ENCODE measurements around the gene REEP3.

REEP3 gene

GRCh38 chr10:63527401-63527800 is 6.2 kb downstream of the REEP3 start:
- no peak for TF ChIP-seq GATA2 (IDR thresholded peaks at IDR 0.05; ENCODE audit: low read depth, low read length)
- TF ChIP-seq GATA3 (IDR thresholded peaks at IDR 0.05; ENCODE audit: low read depth, low read length) = no peak

GRCh38 chr10:63528084-63528744 is 7.0 kb downstream of the REEP3 start:
- TF ChIP-seq GATA2 (IDR thresholded peaks at IDR 0.05; ENCODE audit: low read depth, low read length) = no peak
- no peak for TF ChIP-seq GATA3 (IDR thresholded peaks at IDR 0.05; ENCODE audit: low read depth, low read length)

GRCh38 chr10:63530409-63530808 is 9.2 kb downstream of the REEP3 start:
- TF ChIP-seq GATA2 (IDR thresholded peaks at IDR 0.05; ENCODE audit: low read depth, low read length) = no peak
- no peak for TF ChIP-seq GATA3 (IDR thresholded peaks at IDR 0.05; ENCODE audit: low read depth, low read length)

DNA sequence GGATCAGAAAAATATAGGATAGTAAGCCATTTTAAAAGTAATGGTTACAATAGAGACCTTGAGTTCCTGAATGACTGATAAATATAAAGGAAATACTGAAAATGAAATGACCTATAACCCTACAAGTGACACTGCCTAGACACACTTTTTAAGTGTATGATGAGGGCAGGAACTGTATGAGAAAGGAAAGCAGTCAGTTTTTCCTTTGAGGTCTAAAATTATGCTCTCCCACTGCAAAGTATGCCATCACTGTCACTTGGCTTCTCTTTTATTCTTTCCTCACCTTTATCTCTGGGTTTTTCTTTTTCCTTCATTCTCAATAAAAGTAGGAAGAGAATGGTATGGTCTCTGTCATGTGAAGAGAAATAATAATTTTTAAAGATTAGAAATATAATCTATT is 13.5 kb downstream of the REEP3 start:
- TF ChIP-seq GATA2 (IDR thresholded peaks at IDR 0.05; ENCODE audit: low read depth, low read length) (no peak), GATA3 (IDR thresholded peaks at IDR 0.05; ENCODE audit: low read depth, low read length) (no peak)

GRCh38 chr10:63536698-63537097 is 15.5 kb downstream of the REEP3 start:
- TF ChIP-seq GATA3 (IDR thresholded peaks at IDR 0.05; ENCODE audit: low read depth, low read length) = no peak
- TF ChIP-seq GATA2 (IDR thresholded peaks at IDR 0.05; ENCODE audit: low read depth, low read length) = no peak

DNA sequence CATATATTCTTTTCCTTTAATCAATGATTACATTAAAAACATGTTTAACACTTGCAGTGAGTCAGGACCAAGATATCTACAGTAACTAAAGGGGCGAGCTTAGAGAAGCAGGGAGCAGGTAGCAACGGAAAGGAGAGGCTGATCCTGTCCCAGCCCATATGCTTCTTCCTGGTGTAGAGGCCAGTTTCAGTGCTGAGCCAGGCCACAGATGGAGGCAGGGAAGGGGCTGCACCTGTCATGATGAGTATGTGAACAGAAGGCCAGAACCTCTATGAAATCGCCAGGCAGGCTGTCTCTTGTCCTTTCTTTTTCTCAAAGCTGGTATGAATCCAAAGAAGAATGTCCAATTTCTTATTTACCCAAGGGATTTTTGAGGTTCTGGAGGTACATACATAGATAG is 16.3 kb downstream of the REEP3 start:
- TF ChIP-seq GATA3 (IDR thresholded peaks at IDR 0.05; ENCODE audit: low read depth, low read length) (no peak), GATA2 (IDR thresholded peaks at IDR 0.05; ENCODE audit: low read depth, low read length) (no peak)

DNA sequence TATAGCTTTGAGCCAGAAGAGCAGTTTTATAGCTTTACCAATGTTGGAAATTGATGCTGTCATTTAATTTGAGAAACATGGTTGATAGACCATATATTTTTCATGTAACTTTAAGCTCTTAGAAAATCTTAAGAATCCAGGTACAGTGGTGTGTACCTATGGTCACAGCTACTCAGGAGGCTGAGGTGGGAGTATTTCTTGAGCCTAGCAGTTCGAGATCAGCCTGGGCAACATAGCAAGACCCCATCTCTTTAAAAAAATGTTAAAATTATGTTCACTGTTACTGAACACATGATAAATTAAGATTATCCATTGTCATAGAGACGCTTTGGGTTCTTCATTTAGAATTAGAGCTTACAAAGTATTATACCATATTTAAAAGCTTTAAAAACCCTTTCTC is 18.2 kb downstream of the REEP3 start:
- TF ChIP-seq GATA2 (IDR thresholded peaks at IDR 0.05; ENCODE audit: low read depth, low read length) = no peak
- no peak for TF ChIP-seq GATA3 (IDR thresholded peaks at IDR 0.05; ENCODE audit: low read depth, low read length)

- TF ChIP-seq GATA2 (IDR thresholded peaks at IDR 0.05; ENCODE audit: low read depth, low read length) (no peak), GATA3 (IDR thresholded peaks at IDR 0.05; ENCODE audit: low read depth, low read length) (no peak)
Measured at GRCh38 chr10:63539994-63540393, 18.8 kb downstream of the REEP3 start.

- TF ChIP-seq GATA3 (IDR thresholded peaks at IDR 0.05; ENCODE audit: low read depth, low read length) = no peak
- TF ChIP-seq GATA2 (IDR thresholded peaks at IDR 0.05; ENCODE audit: low read depth, low read length) = no peak
Measured at GRCh38 chr10:63542835-63543575, 21.8 kb downstream of the REEP3 start.

DNA sequence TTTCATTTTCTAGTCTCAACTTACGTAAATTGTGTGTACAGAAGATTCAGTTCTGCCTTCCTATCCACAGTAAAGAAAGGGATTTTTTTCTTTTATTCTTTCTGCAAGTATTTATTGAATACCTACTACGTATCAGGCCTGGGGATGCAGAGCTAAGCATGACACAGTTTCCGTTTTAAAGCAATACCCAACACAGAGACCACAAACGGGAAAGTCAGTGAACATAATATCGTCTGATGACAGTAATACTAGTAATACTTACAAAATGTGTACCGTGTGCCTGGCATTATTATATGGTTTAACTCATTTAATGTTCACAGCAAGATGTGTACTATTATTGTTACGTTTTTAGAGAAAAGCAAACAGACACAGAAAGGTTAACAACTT is 22.4 kb downstream of the REEP3 start:
- TF ChIP-seq GATA3 (IDR thresholded peaks at IDR 0.05; ENCODE audit: low read depth, low read length) = no peak
- no peak for TF ChIP-seq GATA2 (IDR thresholded peaks at IDR 0.05; ENCODE audit: low read depth, low read length)

- TF ChIP-seq GATA2 (IDR thresholded peaks at IDR 0.05; ENCODE audit: low read depth, low read length) (no peak), GATA3 (IDR thresholded peaks at IDR 0.05; ENCODE audit: low read depth, low read length) (no peak)
Measured at GRCh38 chr10:63544418-63544817, 23.2 kb downstream of the REEP3 start.

DNA sequence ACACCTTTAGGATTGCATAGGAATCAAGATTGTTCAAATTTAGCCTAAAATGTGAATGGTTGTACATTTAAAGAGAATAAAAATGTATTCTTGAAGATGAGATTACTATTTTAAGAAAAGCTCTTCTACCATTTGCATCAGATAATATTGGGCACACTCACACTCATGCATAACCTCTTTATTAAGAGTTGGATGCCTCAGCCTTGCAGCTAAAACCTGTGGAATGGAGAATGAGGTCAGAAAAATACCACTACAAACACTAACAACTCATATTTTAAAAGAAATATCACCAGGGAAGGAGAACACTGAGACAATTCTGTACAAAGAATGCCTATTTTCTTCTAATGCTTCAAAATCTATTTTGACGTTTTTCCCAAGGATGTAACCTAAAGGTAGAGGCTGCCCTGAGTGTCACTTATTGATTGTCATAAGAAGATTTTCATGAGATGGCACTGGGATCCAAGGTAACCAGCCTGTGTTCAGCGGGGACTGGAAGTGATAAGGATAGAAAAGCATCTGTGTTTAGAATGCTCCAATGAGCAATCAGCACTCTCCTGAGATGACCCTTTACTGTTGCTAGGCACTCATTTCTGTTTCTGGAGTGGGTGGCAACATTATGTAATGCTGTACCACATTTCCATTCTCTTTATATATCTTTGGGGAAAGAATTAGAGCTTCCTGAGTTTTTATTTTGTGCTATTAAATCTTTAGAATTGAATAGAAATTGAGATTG is 26.6 kb downstream of the REEP3 start:
- no peak for TF ChIP-seq GATA3 (IDR thresholded peaks at IDR 0.05; ENCODE audit: low read depth, low read length)
- TF ChIP-seq GATA2 (IDR thresholded peaks at IDR 0.05; ENCODE audit: low read depth, low read length) = no peak

- no peak for TF ChIP-seq GATA3 (IDR thresholded peaks at IDR 0.05; ENCODE audit: low read depth, low read length)
Measured at GRCh38 chr10:63548860-63549259, 27.7 kb downstream of the REEP3 start.

DNA sequence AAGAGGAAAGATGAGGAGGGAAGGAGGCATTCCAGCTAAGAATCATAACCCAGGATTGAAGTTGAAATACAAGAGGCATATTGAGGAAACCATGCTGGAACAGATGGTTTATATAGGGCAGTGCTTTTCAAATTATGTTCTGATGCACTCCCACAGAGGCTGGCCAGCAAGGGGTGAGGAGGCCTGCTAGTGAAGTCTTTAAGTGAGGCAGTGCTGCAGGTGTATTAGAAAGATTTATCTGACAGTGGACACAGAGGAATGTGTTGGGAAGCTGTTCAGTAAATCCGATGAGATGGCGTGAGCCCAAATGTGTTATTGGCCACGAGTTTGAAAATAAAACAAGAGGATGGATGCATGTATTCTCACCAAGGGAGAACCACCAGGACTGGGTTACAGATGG is 28.6 kb downstream of the REEP3 start:
- no peak for TF ChIP-seq GATA2 (IDR thresholded peaks at IDR 0.05; ENCODE audit: low read depth, low read length)
- no peak for TF ChIP-seq GATA3 (IDR thresholded peaks at IDR 0.05; ENCODE audit: low read depth, low read length)

DNA sequence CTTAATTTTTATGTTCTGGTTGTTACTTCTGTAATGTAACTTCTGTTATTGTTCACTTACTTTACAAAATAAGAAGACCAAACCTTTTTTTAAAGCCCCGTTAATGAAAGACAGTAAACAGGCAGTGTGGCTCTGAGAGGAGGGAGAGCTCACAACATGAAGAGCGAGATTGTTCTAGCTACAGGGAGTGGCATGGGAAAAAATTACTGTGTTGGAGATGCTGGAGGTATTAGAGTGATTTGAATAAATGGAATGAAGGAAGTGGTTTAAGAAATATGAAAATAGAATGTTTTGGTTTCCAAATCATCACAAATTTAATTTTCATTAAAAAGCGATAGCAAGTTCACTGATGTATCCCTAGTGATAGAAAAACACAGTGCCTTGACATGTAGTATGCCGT is 31.8 kb downstream of the REEP3 start:
- TF ChIP-seq GATA3 (IDR thresholded peaks at IDR 0.05; ENCODE audit: low read depth, low read length) = no peak
- TF ChIP-seq GATA2 (IDR thresholded peaks at IDR 0.05; ENCODE audit: low read depth, low read length) = no peak

Measured in SH-SY5Y (cell line).